ENCODE data around the gene CASP7. TPM values are rescaled to one million over a fixed set of nuclear protein-coding genes. Genes with fewer than 3 reads are reported as not detected.

The CASP7 gene
- total RNA-seq, 1 donor from 2014 or later, result 44.9 TPM

- Histone ChIP-seq H3K4me1 (ENCODE audit: insufficient read depth, low read length) (peaks cover 16% of the 10 kb centered on the region), H3K79me2 (ENCODE audit: insufficient read depth, low read length) (peaks cover 3% of the 10 kb centered on the region), H4K20me1 (ENCODE audit: insufficient read depth, low read length) (peaks cover 72% of the 10 kb centered on the region), H2AFZ (ENCODE audit: low read depth, low read length) (peak overlapping the region; percentile 13), H3K4me2 (ENCODE audit: low read length) (peak overlapping the region; percentile 77), H3K27ac (ENCODE audit: low read depth, low read length) (peak overlapping the region; percentile 27), H3K4me3 (ENCODE audit: insufficient read depth, low read depth, low read length) (peak overlapping the region; percentile 6), H3K9ac (ENCODE audit: low read length) (peak overlapping the region; percentile 6), H3K9me3 (ENCODE audit: insufficient read depth, low read depth, low read length) (no peaks in the 10 kb centered on the region), H3K36me3 (ENCODE audit: insufficient read depth, low read length) (no peaks in the 10 kb centered on the region), H3K27me3 (ENCODE audit: insufficient read depth, low read length) (no peaks in the 10 kb centered on the region)
- TF ChIP-seq EZH2 (IDR thresholded peaks at IDR 0.05; ENCODE audit: insufficient read depth, low read length) (no peak), CTCF (IDR thresholded peaks at IDR 0.05; ENCODE audit: insufficient read depth, low read depth, low read length) (no peak)
- Mint-ChIP-seq H3K9me3 (ENCODE audit: unreplicated experiment) (no peaks in the 10 kb centered on the region), H3K4me1 (ENCODE audit: low read depth, unreplicated experiment) (peaks cover 31% of the 10 kb centered on the region), H3K36me3 (ENCODE audit: low read depth, unreplicated experiment) (peaks cover 6% of the 10 kb centered on the region), H3K27ac (ENCODE audit: unreplicated experiment) (peak overlapping the region; percentile 77), H3K4me3 (ENCODE audit: unreplicated experiment) (no peak overlapping the region), H3K27me3 (ENCODE audit: low read depth, unreplicated experiment) (no peaks in the 10 kb centered on the region)
- DNase-seq (ENCODE audit: low read depth) (peak; percentile 71), FAIRE-seq (peak; percentile 37)
Measured at GRCh38 chr10:113709221-113709838, 29.6 kb downstream of the CASP7 start.

GRCh38 chr10:113711142-113711541 lies 31.4 kb downstream of the CASP7 start:
- DNase-seq (ENCODE audit: low read depth), result no peak
- no peak overlapping the region for H3K4me2 ChIP-seq (ENCODE audit: low read length)
- no peak overlapping the region for H3K9ac ChIP-seq (ENCODE audit: low read length)
- no peaks in the 10 kb centered on the region for H3K27me3 ChIP-seq (ENCODE audit: insufficient read depth, low read length)
- TF ChIP-seq EZH2 (IDR thresholded peaks at IDR 0.05; ENCODE audit: insufficient read depth, low read length), result no peak
- TF ChIP-seq CTCF (IDR thresholded peaks at IDR 0.05; ENCODE audit: insufficient read depth, low read depth, low read length), result no peak
- no peak for FAIRE-seq
- H3K79me2 ChIP-seq (ENCODE audit: insufficient read depth, low read length), result peaks cover 3% of the 10 kb centered on the region
- H3K4me1 Mint-ChIP-seq (ENCODE audit: low read depth, unreplicated experiment), result peaks cover 26% of the 10 kb centered on the region
- H3K27ac ChIP-seq (ENCODE audit: low read depth, low read length), result no peak overlapping the region
- H3K9me3 Mint-ChIP-seq (ENCODE audit: unreplicated experiment), result no peaks in the 10 kb centered on the region
- no peak overlapping the region for H3K27ac Mint-ChIP-seq (ENCODE audit: unreplicated experiment)
- H4K20me1 ChIP-seq (ENCODE audit: insufficient read depth, low read length), result peaks cover 64% of the 10 kb centered on the region
- no peaks in the 10 kb centered on the region for H3K27me3 Mint-ChIP-seq (ENCODE audit: low read depth, unreplicated experiment)
- no peak overlapping the region for H2AFZ ChIP-seq (ENCODE audit: low read depth, low read length)
- H3K36me3 ChIP-seq (ENCODE audit: insufficient read depth, low read length), result no peaks in the 10 kb centered on the region
- H3K36me3 Mint-ChIP-seq (ENCODE audit: low read depth, unreplicated experiment), result peaks cover 17% of the 10 kb centered on the region
- H3K4me3 ChIP-seq (ENCODE audit: insufficient read depth, low read depth, low read length), result no peak overlapping the region
- no peaks in the 10 kb centered on the region for H3K9me3 ChIP-seq (ENCODE audit: insufficient read depth, low read depth, low read length)
- H3K4me1 ChIP-seq (ENCODE audit: insufficient read depth, low read length), result peaks cover 16% of the 10 kb centered on the region
- H3K4me3 Mint-ChIP-seq (ENCODE audit: unreplicated experiment), result no peak overlapping the region

- no peak overlapping the region for H3K4me3 Mint-ChIP-seq (ENCODE audit: unreplicated experiment)
- FAIRE-seq, result no peak
- no peak for TF ChIP-seq CTCF (IDR thresholded peaks at IDR 0.05; ENCODE audit: insufficient read depth, low read depth, low read length)
- TF ChIP-seq EZH2 (IDR thresholded peaks at IDR 0.05; ENCODE audit: insufficient read depth, low read length), result no peak
- peaks cover 16% of the 10 kb centered on the region for H3K4me1 ChIP-seq (ENCODE audit: insufficient read depth, low read length)
- H3K9me3 Mint-ChIP-seq (ENCODE audit: unreplicated experiment), result no peaks in the 10 kb centered on the region
- H3K27ac ChIP-seq (ENCODE audit: low read depth, low read length), result no peak overlapping the region
- no peaks in the 10 kb centered on the region for H3K9me3 ChIP-seq (ENCODE audit: insufficient read depth, low read depth, low read length)
- H3K27ac Mint-ChIP-seq (ENCODE audit: unreplicated experiment), result no peak overlapping the region
- peaks cover 26% of the 10 kb centered on the region for H3K4me1 Mint-ChIP-seq (ENCODE audit: low read depth, unreplicated experiment)
- no peak overlapping the region for H3K9ac ChIP-seq (ENCODE audit: low read length)
- H3K4me2 ChIP-seq (ENCODE audit: low read length), result no peak overlapping the region
- no peaks in the 10 kb centered on the region for H3K27me3 Mint-ChIP-seq (ENCODE audit: low read depth, unreplicated experiment)
- H3K27me3 ChIP-seq (ENCODE audit: insufficient read depth, low read length), result no peaks in the 10 kb centered on the region
- no peak overlapping the region for H2AFZ ChIP-seq (ENCODE audit: low read depth, low read length)
- peaks cover 3% of the 10 kb centered on the region for H3K79me2 ChIP-seq (ENCODE audit: insufficient read depth, low read length)
- peaks cover 60% of the 10 kb centered on the region for H4K20me1 ChIP-seq (ENCODE audit: insufficient read depth, low read length)
- H3K4me3 ChIP-seq (ENCODE audit: insufficient read depth, low read depth, low read length), result no peak overlapping the region
- H3K36me3 ChIP-seq (ENCODE audit: insufficient read depth, low read length), result no peaks in the 10 kb centered on the region
- peaks cover 21% of the 10 kb centered on the region for H3K36me3 Mint-ChIP-seq (ENCODE audit: low read depth, unreplicated experiment)
- DNase-seq (ENCODE audit: low read depth), result no peak
Measured at GRCh38 chr10:113712024-113712423, 32.3 kb downstream of the CASP7 start.
